H1 (cell line): ENCODE measurements around the gene MSI2.

Experiments
- ATF2 ChIP-seq: IDR thresholded peaks from 2 replicates; pipeline ENCODE4 v1.6.1; 2012; ENCODE audit warnings: low read length, inconsistent platforms
- CTCF ChIP-seq, 3 experiments: IDR thresholded peaks; 1 replicate in 2 of 3; 2 replicates in 1 of 3; pipeline versions ENCODE4 v1.5.1 to v1.6.1; 2011; ENCODE audit warnings: low read length in 3 of 3, mild to moderate bottlenecking in 3 of 3, inconsistent platforms in 2 of 3, low read depth in 1 of 3, moderate library complexity in 1 of 3; ENCODE audit not compliant: insufficient read depth in 1 of 3; ENCODE audit errors: control extremely low read depth in 1 of 3
- EP300 ChIP-seq, 2 experiments: IDR thresholded peaks; 1 replicate in 1 of 2; 2 replicates in 1 of 2; pipeline ENCODE4 v1.6.1; 2011 to 2012; ENCODE audit warnings: low read depth in 2 of 2, low read length in 2 of 2, mild to moderate bottlenecking in 2 of 2, borderline replicate concordance in 1 of 2, inconsistent platforms in 1 of 2, moderate library complexity in 1 of 2
- PHF8 ChIP-seq: fragments of 200-600 bp; sonication (generic); conservative IDR thresholded peaks from 2 replicates; pipeline ENCODE4 v1.7.1; 2012; ENCODE audit warnings: low read depth, mild to moderate bottlenecking, inconsistent platforms, low read length, moderate library complexity
- POLR2A ChIP-seq, 2 experiments: IDR thresholded peaks; 1 replicate in 1 of 2; 2 replicates in 1 of 2; pipeline ENCODE4 v1.6.1; 2011; ENCODE audit warnings: low read depth in 2 of 2, low read length in 2 of 2, mild to moderate bottlenecking in 2 of 2; ENCODE audit errors: control extremely low read depth in 1 of 2
- POLR2AphosphoS5 ChIP-seq: IDR thresholded peaks from 2 replicates; pipeline ENCODE4 v1.6.1; 2011; ENCODE audit warnings: low read depth, low read length
- POU5F1 ChIP-seq: IDR thresholded peaks from 2 replicates; pipeline ENCODE4 v1.6.1; 2011; ENCODE audit warnings: low read depth, mild to moderate bottlenecking, low read length, moderate library complexity
- RAD21 ChIP-seq, 2 experiments: IDR thresholded peaks in 1 of 2; conservative IDR thresholded peaks in 1 of 2; 2 replicates each; pipeline ENCODE4 v1.6.1; 2011; ENCODE audit warnings: low read depth in 2 of 2, low read length in 2 of 2, improper control_type of control experiment in 1 of 2, inconsistent platforms in 1 of 2, mild to moderate bottlenecking in 1 of 2, moderate library complexity in 1 of 2
- RNF2 ChIP-seq: fragments of 200-900, 300-1000 bp; sonication (generic); IDR thresholded peaks from 2 replicates; pipeline ENCODE4 v1.7.1; 2016; ENCODE audit warnings: borderline replicate concordance, low read depth, mild to moderate bottlenecking, antibody characterized with exemption, low read length; ENCODE audit not compliant: poor library complexity, severe bottlenecking; ENCODE audit errors: missing control alignments
- YY1 ChIP-seq: IDR thresholded peaks from 2 replicates; pipeline ENCODE4 v1.6.1; 2011; ENCODE audit warnings: low read depth, mild to moderate bottlenecking, low read length

- TF ChIP-seq RAD21 (IDR thresholded peaks at IDR 0.05 in 1 of 2, conservative IDR thresholded peaks at IDR 0.05 in 1 of 2; ENCODE audit: low read depth in 2 of 2, low read length in 2 of 2) = no peak
- no peak for TF ChIP-seq RNF2
- TF ChIP-seq CTCF (IDR thresholded peaks at IDR 0.05; ENCODE audit: control extremely low read depth in 1 of 3, insufficient read depth in 1 of 3, low read depth in 1 of 3, low read length in 3 of 3) = no peak
- TF ChIP-seq POU5F1 = no peak
- TF ChIP-seq POLR2AphosphoS5 = no peak
- no peak for TF ChIP-seq EP300 (IDR thresholded peaks at IDR 0.05; ENCODE audit: borderline replicate concordance in 1 of 2, low read depth in 2 of 2, low read length in 2 of 2)
- no peak for TF ChIP-seq YY1
- TF ChIP-seq PHF8 = no peak
- no peak for TF ChIP-seq POLR2A (IDR thresholded peaks at IDR 0.05; ENCODE audit: control extremely low read depth in 1 of 2, low read depth in 2 of 2, low read length in 2 of 2)
- TF ChIP-seq ATF2 = no peak
Measured at GRCh38 chr17:57623620-57624019, 367.3 kb downstream of the MSI2 start.
